MM.1S (cell line): ENCODE results near the gene EZH1.

Experiments
- DNase-seq: peaks from one replicate; pipeline ENCODE4 v3.0.0-alpha.2; 2015
- H2AFZ ChIP-seq: fragments of 300-600 bp; sonication (generic); 2 replicates; pipeline ENCODE4 v1.6.0; 2016; ENCODE audit warnings: antibody characterized with exemption, low read length
- H3F3A ChIP-seq: fragments of 300-600 bp; sonication (generic); 2 replicates; pipeline ENCODE4 v1.6.1; 2016; ENCODE audit warnings: mild to moderate bottlenecking, antibody characterized with exemption, low read length, moderate library complexity, mixed read lengths; ENCODE audit not compliant: insufficient read depth
- H3K27ac ChIP-seq: fragments of 300-600 bp; sonication (generic); 2 replicates; pipeline ENCODE4 v1.5.1; 2016; ENCODE audit warnings: mild to moderate bottlenecking, low read length
- H3K27me3 ChIP-seq: fragments of 300-600 bp; sonication (generic); replicated peaks from 2 replicates; pipeline ENCODE4 v1.6.0; 2016; ENCODE audit warnings: low read length; ENCODE audit not compliant: insufficient read depth
- H3K36me3 ChIP-seq: fragments of 300-600 bp; sonication (generic); replicated peaks from 2 replicates; pipeline ENCODE4 v1.6.1; 2016; ENCODE audit warnings: mild to moderate bottlenecking, low read length, mixed read lengths; ENCODE audit not compliant: insufficient read depth
- H3K4me1 ChIP-seq: fragments of 300-600 bp; sonication (generic); 2 replicates; pipeline ENCODE4 v1.6.1; 2016; ENCODE audit warnings: low read length, mixed read lengths
- H3K4me2 ChIP-seq: fragments of 300-600 bp; sonication (generic); 2 replicates; pipeline ENCODE4 v1.6.0; 2016; ENCODE audit warnings: low read depth, low read length
- H3K4me3 ChIP-seq: fragments of 300-600 bp; sonication (generic); 2 replicates; pipeline ENCODE4 v1.5.1; 2016; ENCODE audit warnings: low read length, mixed read lengths
- H3K79me2 ChIP-seq: fragments of 300-600 bp; sonication (generic); 2 replicates; pipeline ENCODE4 v1.6.1; 2016; ENCODE audit warnings: mixed run types, low read length, mixed read lengths
- H3K9ac ChIP-seq: fragments of 300-600 bp; sonication (generic); 2 replicates; pipeline ENCODE4 v1.6.1; 2016; ENCODE audit warnings: low read length, mixed read lengths
- H3K9me2 ChIP-seq: fragments of 300-600 bp; sonication (generic); replicated peaks from 2 replicates; pipeline ENCODE4 v1.6.1; 2016; ENCODE audit warnings: mild to moderate bottlenecking, low read length, mixed read lengths; ENCODE audit not compliant: insufficient read depth
- H3K9me3 ChIP-seq: fragments of 300-600 bp; sonication (generic); replicated peaks from 2 replicates; pipeline ENCODE4 v1.6.1; 2016; ENCODE audit warnings: mild to moderate bottlenecking, low read length, mixed read lengths; ENCODE audit not compliant: insufficient read depth
- H4K20me1 ChIP-seq: fragments of 300-600 bp; sonication (generic); 2 replicates; pipeline ENCODE4 v1.6.1; 2016; ENCODE audit warnings: mild to moderate bottlenecking, low read length, moderate library complexity, mixed read lengths; ENCODE audit not compliant: insufficient read depth
- CTCF ChIP-seq: fragments of 300-600 bp; sonication (generic); IDR thresholded peaks from 2 replicates; pipeline ENCODE4 v1.5.1; 2016; ENCODE audit warnings: antibody characterized with exemption, low read length, mixed read lengths
- EZH2 ChIP-seq: fragments of 300-600 bp; sonication (generic); optimal IDR thresholded peaks from 2 replicates; pipeline ENCODE3; 2017; ENCODE audit warnings: low read depth, mild to moderate bottlenecking, antibody characterized with exemption, low read length, mixed read lengths
- EZH2phosphoT487 ChIP-seq: fragments of 300-600 bp; sonication (generic); IDR thresholded peaks from 2 replicates; pipeline ENCODE4 v1.6.1; 2018; ENCODE audit warnings: antibody characterized with exemption, low read length

EZH1 gene

GRCh38 chr17:42651392-42651791 is 93.4 kb downstream of the EZH1 start:
- no peak for TF ChIP-seq EZH2phosphoT487
- no peak for TF ChIP-seq EZH2
- no peak for TF ChIP-seq CTCF

More at GRCh38 chr17:42651392-42651791, 93.4 kb downstream of the EZH1 start:
- Histone ChIP-seq H3K9me2 (no peaks in the 10 kb centered on the region), H3K27me3 (no peaks in the 10 kb centered on the region), H3K36me3 (no peaks in the 10 kb centered on the region), H3F3A (peaks cover 15% of the 10 kb centered on the region), H3K9me3 (no peaks in the 10 kb centered on the region), H3K4me3 (no peak overlapping the region), H3K27ac (no peak overlapping the region), H3K4me1 (peaks cover 11% of the 10 kb centered on the region), H3K4me2 (no peak overlapping the region), H3K9ac (no peak overlapping the region), H2AFZ (no peak overlapping the region), H4K20me1 (no peaks in the 10 kb centered on the region), H3K79me2 (no peaks in the 10 kb centered on the region)
- DNase-seq, result no peak
